ENCODE measurements around the gene EFEMP2.
"Not testable (repeated sequence)": the region's sequence is repeated elsewhere in the genome, so short reads cannot be mapped to it uniquely, and the experiment has no call there.

Gene EFEMP2

GRCh38 chr11:65842144-65842543 is 30.5 kb downstream of the EFEMP2 start:
- no peak overlapping the region for H2AFZ ChIP-seq
- TF ChIP-seq CTCF (IDR thresholded peaks at IDR 0.05): no peak

GRCh38 chr11:65834202-65834601 is 38.4 kb downstream of the EFEMP2 start:
- Histone ChIP-seq H3K27me3 (ENCODE audit: control insufficient read depth, insufficient read depth, low read length) (no peaks in the 10 kb centered on the region), H3K9me3 (ENCODE audit: control insufficient read depth, low read length) (no peaks in the 10 kb centered on the region), H3K9ac (no peak overlapping the region), H3K36me3 (ENCODE audit: control insufficient read depth, insufficient read depth, low read length) (no peaks in the 10 kb centered on the region), H3K79me2 (no peaks in the 10 kb centered on the region), H3K27ac (no peak overlapping the region), H3K4me2 (ENCODE audit: low read length) (peak overlapping the region; percentile 95), H2AFZ (peak overlapping the region; percentile 98), H3K4me3 (ENCODE audit: low read depth, low read length) (peak overlapping the region; percentile 69), H3K4me1 (peaks cover 3% of the 10 kb centered on the region)
- no peak for TF ChIP-seq CTCF (IDR thresholded peaks at IDR 0.05)

More at GRCh38 chr11:65842144-65842543, 30.5 kb downstream of the EFEMP2 start:
- no peak overlapping the region for H3K27ac ChIP-seq
- no peaks in the 10 kb centered on the region for H3K36me3 ChIP-seq (ENCODE audit: control insufficient read depth, insufficient read depth, low read length)
- H3K79me2 ChIP-seq: no peaks in the 10 kb centered on the region
- H3K9me3 ChIP-seq (ENCODE audit: control insufficient read depth, low read length): no peaks in the 10 kb centered on the region
- H3K4me3 ChIP-seq (ENCODE audit: low read depth, low read length): no peak overlapping the region
- no peak overlapping the region for H3K9ac ChIP-seq
- no peak overlapping the region for H3K4me2 ChIP-seq (ENCODE audit: low read length)
- no peaks in the 10 kb centered on the region for H3K27me3 ChIP-seq (ENCODE audit: control insufficient read depth, insufficient read depth, low read length)
- no peaks in the 10 kb centered on the region for H3K4me1 ChIP-seq

- Histone ChIP-seq H2AFZ (peak within 1 kb of the TSS; percentile 98), H3K4me3 (ENCODE audit: low read depth, low read length) (peak within 1 kb of the TSS; percentile 69), H3K27ac (no peak within 1 kb of the TSS)
These were observed 39.1 kb downstream of the EFEMP2 start, which contains the start of gene SNX32 for GRCh38 chr11:65833297-65834030. TSS of gene SNX32 (plus strand) at chr11:65833963. CDS start at chr11:65834066, 103 bp downstream.

GRCh38 chr11:65832231-65832630 is 40.4 kb downstream of the EFEMP2 start:
- not testable (repeated sequence) for H3K27me3 ChIP-seq (ENCODE audit: control insufficient read depth, insufficient read depth, low read length); H3K9me3 ChIP-seq (ENCODE audit: control insufficient read depth, low read length); H2AFZ ChIP-seq; H3K27ac ChIP-seq; H3K4me3 ChIP-seq (ENCODE audit: low read depth, low read length); H3K9ac ChIP-seq; H3K36me3 ChIP-seq (ENCODE audit: control insufficient read depth, insufficient read depth, low read length); H3K4me1 ChIP-seq; H3K79me2 ChIP-seq; H3K4me2 ChIP-seq (ENCODE audit: low read length)

More at GRCh38 chr11:65833297-65834030, 39.1 kb downstream of the EFEMP2 start, which contains the start of gene SNX32:
- Histone ChIP-seq H3K4me2 (ENCODE audit: low read length) (peak within 1 kb of the TSS; percentile 95), H3K4me1 (peaks cover 3% of the 10 kb centered on the region), H3K36me3 (ENCODE audit: control insufficient read depth, insufficient read depth, low read length) (no peaks in the 10 kb centered on the region), H3K9ac (no peak within 1 kb of the TSS), H3K9me3 (ENCODE audit: control insufficient read depth, low read length) (no peaks in the 10 kb centered on the region), H3K79me2 (no peaks in the 10 kb centered on the region), H3K27me3 (ENCODE audit: control insufficient read depth, insufficient read depth, low read length) (no peaks in the 10 kb centered on the region)
- no peak for TF ChIP-seq CTCF (IDR thresholded peaks at IDR 0.05)

GRCh38 chr11:65829459-65829858 is 43.1 kb downstream of the EFEMP2 start:
- no peaks in the 10 kb centered on the region for H3K9me3 ChIP-seq (ENCODE audit: control insufficient read depth, low read length)
- no peak overlapping the region for H2AFZ ChIP-seq
- no peak overlapping the region for H3K27ac ChIP-seq
- no peaks in the 10 kb centered on the region for H3K27me3 ChIP-seq (ENCODE audit: control insufficient read depth, insufficient read depth, low read length)
- TF ChIP-seq CTCF (IDR thresholded peaks at IDR 0.05): no peak
- H3K9ac ChIP-seq: no peak overlapping the region
- H3K36me3 ChIP-seq (ENCODE audit: control insufficient read depth, insufficient read depth, low read length): no peaks in the 10 kb centered on the region
- no peak overlapping the region for H3K4me3 ChIP-seq (ENCODE audit: low read depth, low read length)
- no peak overlapping the region for H3K4me2 ChIP-seq (ENCODE audit: low read length)
- no peaks in the 10 kb centered on the region for H3K79me2 ChIP-seq
- peaks cover 3% of the 10 kb centered on the region for H3K4me1 ChIP-seq
